Activated CD4-positive, alpha-beta T cell treated with anti-CD3 and anti-CD28 coated beads, Interleukin-2, Interleukin-6, amounts not matched to agents 100 ng/mL and 50 ng/mL, durations not matched to agents 16 hours and 8 hours (primary cell): ENCODE results near the gene KCNK16.
"Not testable (repeated sequence)": the region's sequence is repeated elsewhere in the genome, so short reads cannot be mapped to it uniquely, and the experiment has no call there.

Experiments
- DNase-seq: peaks from one replicate; pipeline ENCODE4 v3.0.0-alpha.2; 2020

KCNK16 gene

DNA sequence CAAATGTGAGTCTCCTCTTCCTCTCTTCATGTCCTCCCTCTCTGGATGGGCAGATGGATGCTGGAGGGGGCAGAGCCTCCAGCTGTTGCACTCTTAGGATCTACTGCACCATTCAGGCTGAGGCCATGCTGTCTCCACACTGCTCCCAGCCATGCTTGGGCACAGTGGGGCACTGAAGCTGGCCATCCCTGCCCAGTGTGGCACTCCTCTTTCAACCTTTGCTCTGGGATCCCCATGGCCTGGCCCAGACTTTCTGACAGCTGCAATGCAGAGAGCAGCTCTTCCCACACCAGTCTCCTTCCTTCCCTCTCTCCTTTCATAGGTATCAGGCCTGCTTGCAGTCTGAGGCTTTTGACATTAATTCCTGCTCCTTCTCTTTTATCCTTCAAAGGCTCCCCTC lies 17.6 kb downstream of the KCNK16 start:
- no peak for DNase-seq

DNA sequence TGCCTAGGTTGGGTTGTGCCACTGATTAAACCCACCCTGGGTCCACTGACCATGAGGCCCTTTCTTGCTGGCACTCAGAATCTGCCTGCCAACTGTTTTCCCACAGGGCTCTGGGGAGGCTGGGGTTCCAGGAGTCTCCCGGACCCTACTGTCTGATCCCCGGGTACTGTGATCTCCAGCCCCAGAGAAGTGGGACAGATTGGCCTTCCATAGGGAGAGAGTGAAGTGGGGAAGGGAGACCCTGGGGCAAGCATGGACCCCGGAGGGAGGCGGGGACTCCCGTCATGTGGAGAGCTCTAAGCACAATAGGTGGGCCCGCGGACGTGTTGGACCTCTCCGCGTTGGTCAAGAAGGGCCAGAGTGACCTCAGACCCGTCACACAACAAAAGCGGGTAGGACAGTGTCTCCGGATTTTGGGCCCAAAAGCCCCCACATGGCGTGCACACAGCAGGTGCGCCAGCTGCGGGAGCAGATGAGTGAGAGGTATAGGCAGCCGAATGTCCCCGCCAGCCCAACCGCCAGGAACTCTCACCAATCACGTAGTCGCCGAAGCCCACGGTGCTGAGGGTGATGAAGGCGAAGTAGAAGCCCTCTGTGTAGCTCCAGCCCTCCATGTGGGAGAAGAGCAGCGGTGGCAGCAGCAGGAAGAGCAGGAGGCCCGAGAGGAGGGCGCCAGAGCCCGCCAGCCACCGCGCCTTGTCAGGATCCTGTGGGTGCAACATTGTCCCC lies 18.9 kb downstream of the KCNK16 start:
- DNase-seq = no peak

DNA sequence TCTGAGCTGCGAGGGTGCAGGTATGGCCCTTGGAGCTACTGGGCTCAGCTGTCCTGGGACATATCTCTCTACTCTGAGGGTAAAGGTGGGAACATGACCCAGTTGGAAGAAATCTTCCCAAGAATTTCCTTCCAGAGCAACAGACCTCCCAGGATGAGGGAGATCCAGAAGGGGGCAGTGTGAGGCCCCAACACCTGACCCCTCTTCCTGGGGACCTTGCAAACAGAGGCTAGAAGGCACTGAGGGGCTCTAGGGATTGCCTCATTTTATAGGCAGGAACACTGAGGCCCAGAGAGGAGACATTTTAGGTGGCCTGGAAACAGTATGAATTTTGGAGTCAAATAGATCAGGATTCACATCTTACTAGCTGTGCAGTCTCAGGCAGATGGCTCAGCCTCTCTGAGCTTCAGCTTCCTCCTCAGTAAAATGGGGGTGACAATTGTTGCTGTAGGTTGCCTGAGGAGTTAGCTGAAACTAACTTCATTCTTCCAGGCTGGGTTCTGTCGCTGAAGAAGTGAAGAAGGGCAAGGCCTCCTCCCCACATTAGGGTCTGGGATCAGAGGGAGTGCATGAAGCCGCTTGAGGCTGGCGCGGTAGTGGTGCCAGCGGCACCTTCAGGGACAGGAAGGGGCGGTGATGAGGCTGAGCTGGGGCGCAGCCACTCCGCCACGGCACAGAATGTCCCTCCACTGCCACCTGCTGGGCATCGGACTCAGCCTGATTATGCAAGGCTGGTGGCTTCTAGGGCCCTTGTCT lies 19.7 kb downstream of the KCNK16 start:
- DNase-seq = peak; percentile 90

DNA sequence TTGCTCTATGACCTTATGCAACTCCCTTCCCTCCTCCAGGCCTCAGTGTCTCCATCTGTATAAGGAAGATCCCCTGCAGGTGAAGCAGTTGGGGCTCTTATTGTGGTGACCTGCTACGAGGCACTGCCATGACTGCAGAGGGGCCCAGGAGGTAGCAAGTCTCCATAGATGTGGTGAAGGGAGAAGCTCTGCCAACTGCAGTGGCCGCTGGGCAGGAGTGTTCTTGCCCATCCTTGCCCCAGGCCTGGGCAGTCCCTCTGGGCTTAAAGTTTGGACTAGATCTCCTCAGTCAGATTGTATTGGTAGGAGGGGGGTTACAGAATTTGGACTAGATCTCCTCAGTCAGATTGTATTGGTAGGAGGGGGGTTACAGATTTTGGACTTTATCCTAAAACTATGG lies 20.5 kb downstream of the KCNK16 start:
- DNase-seq = no peak

DNA sequence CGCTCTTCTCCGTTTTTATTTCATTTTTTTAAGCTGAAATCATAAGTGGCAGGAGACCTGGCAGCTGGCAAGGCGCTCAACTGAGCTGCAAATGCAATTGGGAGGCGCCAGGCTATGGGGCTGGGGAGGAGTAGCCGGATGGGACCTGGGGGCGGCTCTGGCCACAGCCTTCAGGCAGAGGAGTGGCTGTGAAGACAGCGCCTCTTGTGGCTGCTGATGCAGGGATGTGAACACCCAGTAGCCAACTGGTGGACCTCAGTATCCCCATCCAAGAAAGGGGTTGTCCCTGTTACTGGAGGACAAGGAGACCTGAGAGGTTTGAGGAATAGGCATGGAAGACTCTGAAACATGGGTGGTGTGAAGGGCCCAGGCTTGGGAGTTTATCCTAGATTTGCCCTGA lies 20.9 kb downstream of the KCNK16 start:
- DNase-seq = no peak

DNA sequence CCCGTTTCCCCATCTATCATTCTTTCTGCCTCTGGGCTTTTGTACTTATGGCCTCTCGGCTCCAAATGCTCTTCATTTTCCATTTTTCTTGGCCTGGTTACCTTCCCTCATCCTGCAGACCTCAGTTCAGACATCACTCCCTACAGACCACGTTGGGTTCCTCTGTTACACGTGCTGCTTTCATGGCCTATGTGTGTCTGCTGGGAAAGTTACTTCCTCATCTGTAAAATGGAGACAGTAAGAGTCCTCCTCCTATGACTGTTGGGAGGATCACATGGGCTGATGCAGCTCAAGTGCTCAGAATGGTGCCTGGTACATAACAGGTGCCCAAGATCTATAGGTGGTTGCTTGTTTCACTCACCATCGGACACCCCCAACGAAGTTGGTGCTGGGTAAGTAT lies 21.8 kb downstream of the KCNK16 start:
- DNase-seq = no peak

DNA sequence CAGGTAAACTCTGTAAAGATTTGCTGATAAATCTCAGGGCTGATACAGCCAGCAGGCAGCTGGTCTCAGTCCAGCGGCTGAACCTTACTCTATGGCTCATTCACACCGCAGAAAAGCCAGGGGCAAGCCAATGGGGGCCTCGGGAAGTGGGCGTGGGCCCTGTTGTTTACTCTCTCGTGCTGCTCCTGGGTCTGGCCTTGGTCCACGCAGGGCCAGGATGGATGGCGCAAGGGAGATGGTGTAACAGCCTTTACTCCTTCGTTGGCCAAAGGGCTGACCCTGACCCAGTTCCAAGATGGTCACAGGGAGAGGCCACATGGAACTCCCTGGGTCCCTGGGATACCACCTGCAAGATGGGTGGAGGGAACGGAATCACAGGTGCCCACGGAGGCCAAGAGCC lies 24.4 kb downstream of the KCNK16 start:
- DNase-seq = no peak

DNA sequence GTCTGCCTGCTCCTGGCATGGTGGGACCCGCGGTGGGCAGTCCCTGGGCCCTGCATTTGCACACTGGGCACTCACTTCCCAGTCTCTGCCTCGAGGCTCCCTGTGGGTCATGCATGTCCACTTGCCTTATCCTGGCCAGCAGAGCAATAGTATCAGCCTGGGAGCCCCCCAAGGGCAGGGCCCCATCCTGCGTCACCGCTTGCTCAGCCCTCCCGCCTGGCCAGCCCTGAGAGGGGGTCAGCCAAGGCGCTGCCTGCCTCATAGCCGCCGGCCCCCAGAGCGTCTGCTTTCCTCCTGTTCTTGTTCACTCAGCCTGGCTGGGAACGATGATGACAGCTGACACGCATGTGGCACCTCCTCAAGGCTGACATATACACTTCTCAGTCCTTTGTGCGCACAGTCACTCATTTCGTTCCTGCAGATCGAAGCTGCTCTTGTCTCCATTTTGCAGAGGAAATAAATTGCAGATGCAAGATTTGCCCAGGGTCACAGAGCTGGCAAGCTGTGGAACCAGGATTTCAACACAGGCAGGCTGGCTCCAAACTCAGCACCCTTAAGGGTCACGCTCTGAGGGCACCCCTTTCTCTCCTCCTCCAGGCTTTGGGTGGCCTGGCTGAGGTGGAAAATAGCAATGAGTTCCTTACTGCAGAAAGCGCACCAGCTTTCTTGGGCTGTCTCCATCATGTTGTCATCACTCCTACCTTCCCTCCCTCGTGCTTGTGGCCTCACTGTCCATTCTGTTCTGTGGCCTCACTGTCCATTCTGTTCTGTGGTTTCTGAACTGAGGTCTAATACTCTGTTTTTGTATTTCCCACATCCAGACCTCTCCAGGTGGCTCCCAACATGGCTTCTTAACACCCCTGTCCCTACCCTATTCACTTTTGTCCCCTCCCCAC lies 25.5 kb downstream of the KCNK16 start:
- DNase-seq = no peak

DNA sequence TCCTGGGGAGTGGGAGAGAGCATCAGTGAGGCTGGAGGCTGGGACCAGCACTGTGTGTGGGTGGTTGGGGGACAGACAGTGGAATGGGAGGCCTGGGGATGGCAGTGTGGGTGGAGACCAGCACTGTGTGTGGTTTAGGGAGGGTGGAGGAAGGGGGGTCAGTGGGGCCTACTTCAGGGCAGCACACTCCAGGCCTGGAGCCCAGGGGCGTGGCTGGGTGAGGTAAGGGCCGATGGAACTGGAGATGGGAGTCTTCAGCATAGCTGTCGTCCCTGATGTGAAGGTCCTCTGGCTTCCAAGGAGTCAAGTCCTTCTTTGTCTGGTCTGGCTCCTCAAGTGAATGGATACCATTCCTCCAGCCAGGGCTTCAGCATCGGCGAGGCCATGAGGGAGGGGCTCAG lies 26.9 kb downstream of the KCNK16 start:
- DNase-seq = no peak

DNA sequence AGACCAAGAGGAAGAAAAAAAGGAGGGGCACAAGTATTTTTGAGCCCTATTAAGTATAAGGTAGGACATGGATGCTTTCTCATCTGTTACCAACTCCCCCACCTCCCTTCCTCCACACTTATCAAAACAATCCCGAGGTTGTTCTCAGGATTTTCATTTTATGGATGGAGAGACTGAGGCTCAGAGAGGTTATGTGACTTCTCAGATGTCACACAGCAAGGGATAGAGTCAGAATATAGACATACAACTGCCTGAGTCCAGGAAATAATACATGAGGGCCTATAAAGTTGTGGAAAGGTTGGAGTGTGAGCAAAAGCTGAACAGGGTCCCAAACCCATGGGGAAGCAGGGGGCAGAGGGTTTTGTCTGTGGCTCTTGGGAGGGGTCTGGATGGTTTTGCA lies 27.6 kb downstream of the KCNK16 start:
- no peak for DNase-seq

DNA sequence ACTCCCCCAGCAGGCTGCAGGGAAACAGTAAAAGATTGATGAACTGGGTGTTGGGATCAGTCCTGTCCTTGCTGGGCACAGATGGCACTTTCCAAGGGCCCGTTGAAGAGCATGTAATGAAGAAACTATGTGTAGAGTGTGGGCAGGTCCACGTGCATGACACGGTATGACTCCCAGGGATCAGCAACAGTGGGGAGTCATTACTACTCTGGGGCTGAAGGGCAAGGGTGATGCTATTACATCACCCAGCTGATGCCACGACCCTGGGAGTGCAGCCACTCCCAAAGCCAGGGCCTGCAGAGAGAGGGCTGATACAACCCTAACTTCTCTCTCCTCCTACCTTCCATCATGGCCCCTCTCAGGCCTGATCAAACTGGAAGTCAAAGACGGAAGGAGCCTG lies 28.4 kb downstream of the KCNK16 start:
- no peak for DNase-seq

DNA sequence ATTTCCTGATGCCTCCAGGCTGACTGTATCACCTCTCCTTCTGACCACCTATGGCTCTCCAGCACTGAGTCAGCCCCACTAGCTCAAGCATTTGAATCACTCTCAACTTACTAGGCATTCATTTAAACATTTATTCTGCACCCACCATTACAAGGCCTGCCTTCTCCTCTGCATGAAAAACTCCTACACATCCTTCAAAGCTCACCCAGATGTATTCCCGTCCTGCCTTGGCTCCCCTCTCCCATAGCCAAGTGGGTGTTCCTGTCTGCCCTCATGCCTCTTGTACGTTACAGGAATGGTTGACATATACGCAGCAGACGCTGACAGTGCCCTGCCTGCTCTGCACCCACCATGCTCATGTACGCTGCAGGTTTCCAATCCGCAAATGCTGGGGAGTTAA lies 29.9 kb downstream of the KCNK16 start:
- DNase-seq = no peak

DNA sequence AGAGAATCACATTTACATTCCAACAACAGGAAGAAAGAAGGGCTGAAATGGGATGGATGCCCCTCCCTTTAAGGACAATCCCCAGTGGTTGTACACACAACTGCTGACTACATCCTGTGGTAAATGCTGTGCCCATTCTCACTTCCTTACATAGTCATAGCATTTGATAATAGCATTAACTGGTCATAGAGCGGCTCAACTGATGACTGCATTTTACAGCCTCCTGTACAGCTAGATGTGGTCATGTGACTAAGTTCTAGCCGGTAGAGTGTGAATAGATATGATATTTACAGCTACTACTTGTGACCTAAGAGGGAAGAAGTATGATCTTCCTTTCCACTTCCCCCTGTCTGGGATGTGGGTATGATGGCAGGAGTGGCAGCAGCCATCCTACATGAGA lies 33.0 kb downstream of the KCNK16 start:
- peak; percentile 11 for DNase-seq

DNA sequence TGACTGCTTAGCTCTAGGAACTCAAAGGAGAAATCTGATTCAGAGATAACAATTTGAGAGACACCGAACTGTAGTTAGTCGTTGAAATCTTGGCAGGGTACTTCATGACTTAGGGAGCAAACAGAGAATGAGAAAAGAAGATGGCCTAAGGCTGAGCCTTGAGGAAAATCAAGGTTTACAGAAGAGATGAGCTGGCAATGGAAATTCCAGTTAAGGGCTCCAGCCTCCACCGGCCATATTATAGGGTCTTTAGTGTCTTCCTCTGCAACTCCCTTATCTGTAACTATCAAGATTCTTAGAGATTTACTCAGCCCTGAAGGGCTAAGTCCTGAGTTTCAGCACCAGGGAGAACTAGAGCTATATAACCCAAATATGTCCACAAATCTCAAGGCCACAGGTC lies 34.9 kb downstream of the KCNK16 start:
- DNase-seq = no peak

DNA sequence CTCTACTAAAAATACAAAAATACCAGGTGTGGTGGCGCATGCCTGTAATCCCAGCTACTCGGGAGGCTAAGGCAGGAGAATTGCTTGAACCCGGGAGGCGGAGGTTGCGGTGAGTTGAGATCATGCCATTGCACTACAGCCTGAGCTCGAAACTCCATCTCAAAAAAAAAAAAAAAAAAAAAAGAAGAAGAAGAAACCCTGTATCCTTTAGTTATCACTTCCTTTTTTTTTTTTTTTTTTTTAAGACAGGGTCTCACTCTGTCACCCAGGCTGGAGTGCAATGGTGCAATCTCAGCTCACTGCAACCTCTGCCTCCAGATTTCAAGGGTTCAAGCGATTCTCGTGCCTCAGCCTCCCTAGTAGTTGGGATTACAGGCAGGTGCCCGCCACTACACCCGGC lies 35.9 kb downstream of the KCNK16 start:
- not testable (repeated sequence) for DNase-seq

DNA sequence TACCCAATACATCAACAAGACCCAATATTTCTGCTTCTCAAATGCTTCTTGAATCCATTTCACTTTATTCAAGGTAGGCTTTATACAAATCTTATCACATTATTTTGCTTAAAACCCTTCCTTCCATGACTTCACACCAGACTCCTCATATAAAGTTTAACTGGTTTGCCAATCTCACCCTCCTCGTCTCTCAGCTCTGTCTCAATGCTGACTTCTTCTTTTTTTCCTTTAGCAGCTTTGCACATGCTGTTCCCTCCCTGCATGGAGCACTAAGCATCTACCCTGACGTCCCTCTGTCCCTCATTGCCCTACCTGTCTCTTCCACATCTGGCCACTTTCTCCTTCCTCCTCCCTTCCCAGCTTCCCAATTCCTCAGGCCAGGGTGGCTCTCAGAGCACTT lies 39.7 kb downstream of the KCNK16 start:
- DNase-seq = no peak

DNA sequence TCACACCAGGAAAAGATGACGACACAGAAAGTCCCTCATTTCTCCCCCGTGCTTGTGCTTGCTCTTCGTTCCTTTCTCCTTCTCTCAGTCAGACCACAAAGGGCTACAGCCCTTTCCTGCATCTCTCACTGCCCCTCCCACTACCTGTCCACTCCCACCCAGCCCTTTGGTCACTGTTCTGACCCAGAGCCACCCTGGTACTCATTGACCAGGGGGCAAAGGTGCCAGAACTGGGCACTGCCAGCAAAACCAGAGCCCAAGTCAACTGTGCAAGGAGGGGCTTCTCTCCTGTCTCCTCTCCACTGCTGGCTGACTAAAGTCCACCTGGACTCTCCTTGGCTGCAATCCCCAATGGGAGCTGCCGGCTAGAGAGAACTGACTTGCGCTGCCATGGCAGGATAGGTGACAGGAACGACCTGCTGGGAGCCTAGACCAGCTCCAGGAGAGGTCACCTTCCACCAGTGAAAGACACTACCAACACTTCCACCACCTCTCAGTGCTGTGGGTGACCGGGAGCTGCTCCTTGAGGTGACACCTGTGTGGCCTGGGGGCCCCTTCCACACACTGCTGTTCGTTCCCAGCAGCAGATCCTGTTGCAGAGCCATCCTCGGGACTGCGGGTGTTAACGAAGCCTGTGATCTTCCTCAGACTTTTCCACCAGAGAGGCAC lies 41.1 kb downstream of the KCNK16 start:
- no peak for DNase-seq

DNA sequence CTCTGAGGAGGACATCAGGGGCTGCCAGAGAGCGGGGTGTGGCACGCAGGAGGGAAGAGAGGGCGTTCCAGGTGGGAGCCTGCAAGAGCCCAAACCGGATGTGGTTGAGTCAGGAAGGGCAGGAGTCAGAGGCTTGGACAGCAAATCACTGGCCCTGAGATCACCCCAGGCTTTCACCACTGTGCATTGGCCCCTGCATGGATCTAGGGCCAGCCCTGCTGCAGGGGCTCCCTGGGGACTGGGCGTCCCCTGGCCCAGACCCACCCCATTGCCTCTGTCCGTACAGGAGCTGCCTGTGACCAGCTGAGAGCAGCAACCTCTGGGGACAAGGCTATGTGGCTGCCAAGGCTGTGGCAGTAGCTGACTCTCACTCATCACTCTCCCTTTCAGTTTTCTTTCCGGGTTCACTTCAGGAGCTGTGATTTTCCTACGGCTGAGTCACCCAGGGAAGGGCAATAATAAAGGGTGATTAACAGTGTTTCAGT lies 42.2 kb downstream of the KCNK16 start:
- DNase-seq = no peak

DNA sequence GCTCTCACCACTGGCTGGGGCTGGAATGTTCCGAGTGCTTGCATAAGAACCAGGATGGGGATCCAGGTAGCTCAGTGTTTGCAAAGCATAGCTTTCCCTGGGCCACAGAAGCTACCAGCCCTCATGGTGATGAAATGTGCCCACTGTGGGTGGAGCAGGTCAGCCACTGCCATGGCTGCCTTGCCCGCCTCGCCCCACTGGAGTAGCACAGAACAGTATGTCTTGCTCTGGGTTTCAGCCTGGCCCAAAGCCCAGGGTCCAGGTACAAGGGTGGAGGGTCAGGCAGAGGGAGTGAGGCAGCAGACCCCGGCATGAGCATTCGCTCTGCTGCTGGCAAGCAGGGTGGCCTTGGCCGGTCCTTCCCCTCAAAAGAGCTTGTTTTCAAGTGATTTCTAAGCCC lies 43.0 kb downstream of the KCNK16 start:
- DNase-seq = no peak

DNA sequence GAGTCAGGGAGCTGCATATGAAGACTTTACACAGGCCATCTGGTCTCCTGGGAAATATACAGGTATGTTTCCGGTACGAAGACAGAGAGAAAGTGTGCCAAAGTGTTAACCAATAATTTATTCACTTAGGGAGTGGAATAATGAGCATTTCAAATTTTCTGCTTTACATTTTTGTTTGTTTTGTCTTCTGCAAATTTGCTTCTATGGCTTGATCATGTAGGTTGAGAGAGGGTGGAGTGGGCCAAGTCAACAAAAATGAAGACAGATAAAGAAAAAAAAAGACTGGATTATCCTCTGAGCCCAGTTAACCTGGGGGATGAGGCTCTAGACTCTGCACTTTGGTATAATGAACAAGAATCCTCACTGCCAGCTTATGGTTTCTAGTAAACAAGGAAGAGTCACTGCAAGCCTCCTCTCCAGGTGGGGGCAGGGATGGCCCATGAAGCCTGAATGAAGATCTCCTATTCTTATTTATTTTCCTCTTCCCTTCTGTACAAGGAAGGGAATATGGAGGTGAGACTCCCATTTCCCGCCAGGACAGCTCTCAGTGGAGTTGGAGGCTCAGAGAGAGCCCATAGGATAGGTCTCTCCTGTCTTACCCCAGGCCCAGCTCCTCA lies 46.0 kb downstream of the KCNK16 start:
- DNase-seq = no peak

DNA sequence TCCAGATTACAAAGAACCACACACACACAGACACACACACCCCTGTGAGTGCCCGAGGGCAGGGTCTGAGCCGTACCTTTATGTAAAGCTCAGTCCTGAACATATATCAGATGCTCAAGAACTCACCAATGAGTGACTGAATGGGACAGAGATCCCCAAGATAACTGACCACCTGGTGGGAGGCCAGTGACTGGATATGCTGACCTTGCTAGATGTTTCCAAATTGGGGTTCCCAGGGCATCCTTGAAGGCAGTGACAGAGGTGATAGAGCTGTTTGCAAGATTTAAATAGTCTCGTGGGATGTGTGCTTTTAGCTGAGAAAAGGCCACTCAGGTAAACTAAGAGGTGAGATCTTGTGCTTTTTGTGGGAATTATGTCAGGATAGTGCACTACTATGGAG lies 47.6 kb downstream of the KCNK16 start:
- no peak for DNase-seq

DNA sequence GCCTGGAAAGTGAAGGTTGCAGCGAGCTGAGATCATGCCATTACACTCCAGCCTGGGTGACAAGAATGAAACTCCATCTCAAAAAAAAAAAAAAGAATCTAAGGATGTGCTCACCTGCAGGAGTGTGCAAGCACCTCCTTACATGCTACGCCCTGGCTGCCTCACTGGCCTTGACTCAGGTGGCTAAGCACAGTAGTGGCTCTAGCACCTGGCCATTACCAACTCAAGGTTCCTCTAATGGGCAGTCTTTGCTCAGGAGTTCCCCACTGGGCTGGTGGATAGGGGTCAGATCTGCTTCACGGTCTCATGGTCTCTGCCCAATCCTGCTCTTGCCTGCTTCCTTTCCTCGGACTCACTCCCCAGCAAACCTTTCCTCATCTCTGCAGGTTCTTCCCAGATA lies 48.0 kb downstream of the KCNK16 start:
- no peak for DNase-seq

DNA sequence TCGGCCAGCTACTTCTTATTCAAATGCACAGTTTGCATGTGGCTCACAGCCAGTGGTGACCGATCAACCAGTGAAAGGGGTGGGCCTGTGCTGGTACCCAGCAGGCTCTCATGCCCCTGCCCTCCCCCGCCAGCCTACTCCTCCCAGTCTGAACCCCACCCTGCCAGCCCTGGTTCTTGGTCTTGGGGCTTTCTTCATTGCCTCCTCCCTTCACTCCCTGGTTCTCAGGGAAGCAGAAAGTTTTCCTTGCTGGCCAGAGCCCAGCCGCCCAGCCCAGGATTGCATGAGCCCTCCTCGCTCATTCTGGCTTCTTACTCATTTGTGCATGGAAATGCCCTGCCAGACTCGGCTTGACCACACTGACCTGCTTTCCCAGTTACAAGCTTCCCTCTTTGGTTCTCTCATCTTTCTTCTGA lies 49.1 kb downstream of the KCNK16 start:
- DNase-seq = no peak
